ENCODE data around the gene CCDC88B.

DNA sequence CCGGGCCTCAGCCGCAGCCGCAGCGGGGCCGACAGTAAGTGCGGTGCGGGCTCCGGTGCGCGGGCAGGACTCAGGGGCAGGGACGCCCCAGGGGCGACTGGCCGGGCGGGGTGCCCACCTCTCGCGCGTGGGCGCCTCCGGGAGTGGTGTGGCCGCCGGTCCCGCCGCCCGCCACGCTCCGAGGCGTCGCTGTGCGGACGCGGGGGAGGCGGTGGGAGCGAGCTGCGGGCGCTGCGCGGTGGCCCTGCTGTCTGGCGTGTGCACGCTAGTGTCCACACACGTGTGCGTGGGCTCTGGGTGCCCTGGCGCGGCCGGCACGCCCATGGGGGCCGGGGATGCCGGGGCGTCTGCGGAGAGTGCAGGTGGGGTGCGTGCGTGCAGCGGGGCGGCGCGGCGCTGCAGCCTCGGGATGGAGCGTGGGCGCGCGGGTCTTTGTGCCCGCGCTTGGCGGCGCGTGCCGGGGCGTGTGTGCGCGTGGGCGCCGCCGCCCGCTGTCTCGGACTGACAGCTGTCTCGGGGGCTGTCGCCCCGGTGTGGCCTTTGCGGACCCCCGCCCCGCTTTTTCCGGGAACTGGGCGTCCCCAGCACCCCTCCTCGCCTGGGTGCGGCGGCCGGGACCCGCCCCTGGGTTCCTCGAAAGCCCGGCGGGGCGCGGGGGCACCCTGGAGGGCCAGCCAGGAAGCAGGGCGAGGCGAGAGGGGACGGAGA is 48.1 kb upstream of the CCDC88B start:
- TF ChIP-seq YY1 (IDR thresholded peaks at IDR 0.05; ENCODE audit: insufficient read depth, insufficient read length) (no peak), ZNF274 (IDR thresholded peaks at IDR 0.05; ENCODE audit: low read depth, low read length) (no peak), SUZ12 (IDR thresholded peaks at IDR 0.05; ENCODE audit: extremely low read depth, insufficient read depth, insufficient read length) (peak; percentile 94)
